IMR-90 (cell line): ENCODE data around the gene MOXD1.

ENCODE experiments used
- BHLHE40 ChIP-seq: fragments of 150-350 bp; IDR thresholded peaks from 2 replicates; pipeline ENCODE4 v1.6.1; 2016; ENCODE audit warnings: mild to moderate bottlenecking, low read depth, low read length
- CEBPB ChIP-seq: IDR thresholded peaks from 2 replicates; pipeline ENCODE4 v1.6.1; 2012; ENCODE audit warnings: low read depth, low read length, improper control_type of control experiment
- CHD1 ChIP-seq: IDR thresholded peaks from 2 replicates; pipeline ENCODE4 v1.6.1; 2012; ENCODE audit warnings: low read depth, low read length, improper control_type of control experiment
- CTCF ChIP-seq: conservative IDR thresholded peaks from 2 replicates; pipeline ENCODE4 v1.5.1; 2012; ENCODE audit warnings: mild to moderate bottlenecking, low read depth, low read length, improper control_type of control experiment
- ELK1 ChIP-seq: fragments of 150-350 bp; IDR thresholded peaks from 2 replicates; pipeline ENCODE4 v1.6.1; 2016; ENCODE audit warnings: low read depth, mild to moderate bottlenecking, low read length, moderate library complexity, borderline replicate concordance
- MXI1 ChIP-seq: IDR thresholded peaks from 2 replicates; pipeline ENCODE4 v1.6.1; 2012; ENCODE audit warnings: low read depth, mild to moderate bottlenecking, low read length, moderate library complexity, borderline replicate concordance
- NFE2L2 ChIP-seq: fragments of 150-350 bp; IDR thresholded peaks from 2 replicates; pipeline ENCODE4 v1.6.1; 2016; ENCODE audit warnings: low read depth, mild to moderate bottlenecking, low read length
- POLR2A ChIP-seq: IDR thresholded peaks from 2 replicates; pipeline ENCODE4 v1.6.1; 2012; ENCODE audit warnings: mild to moderate bottlenecking, low read depth, low read length
- RAD21 ChIP-seq: IDR thresholded peaks from 2 replicates; pipeline ENCODE4 v1.6.1; 2012; ENCODE audit warnings: low read length, improper control_type of control experiment
- RFX5 ChIP-seq: IDR thresholded peaks from 2 replicates; pipeline ENCODE4 v1.8.0; 2012; ENCODE audit warnings: low read depth, mild to moderate bottlenecking, low read length, moderate library complexity

- TF ChIP-seq CTCF (no peak), POLR2A (no peak), CHD1 (no peak), RFX5 (no peak), BHLHE40 (no peak), NFE2L2 (no peak), MXI1 (no peak), CEBPB (no peak), RAD21 (no peak), ELK1 (no peak)
Measured at GRCh38 chr6:132414322-132414721, 13.0 kb upstream of the MOXD1 start.
